Keratinocyte (primary cell): ENCODE results near the gene TEX53. TPM values are rescaled to one million over a fixed set of nuclear protein-coding genes. Genes with fewer than 3 reads are reported as not detected.
A peak's percentile ranks its signal among the peaks of the same experiment; 100 is the strongest.

Experiments
- DNase-seq: peaks from one replicate; pipeline ENCODE4 v3.0.0-alpha.2; 2011; ENCODE audit warnings: low read depth, missing footprints, low spot score
- FAIRE-seq: peaks from 2 replicates; lab custom pipeline; 2011; peaks lifted over from hg19 to GRCh38; lab: Jason Lieb, UNC
- H2AFZ ChIP-seq: 2 replicates; pipeline ENCODE4 v1.6.0; 2012; ENCODE audit warnings: low read length, control low read depth, inconsistent platforms; ENCODE audit not compliant: control insufficient read depth
- H3K27ac ChIP-seq: 2 replicates; pipeline ENCODE4 v1.5.1; 2011; ENCODE audit warnings: low read length; ENCODE audit not compliant: control insufficient read depth, insufficient read depth
- H3K27me3 ChIP-seq: 3 replicates; pipeline ENCODE4 v1.6.0; 2011; ENCODE audit warnings: low read length; ENCODE audit not compliant: control insufficient read depth, insufficient read depth; ENCODE audit errors: extremely low read depth
- H3K36me3 ChIP-seq, 2 experiments: 2 replicates in 1 of 2; 3 replicates in 1 of 2; pipeline ENCODE4 v1.5.1; 2011; ENCODE audit warnings: low read length in 2 of 2, mild to moderate bottlenecking in 1 of 2; ENCODE audit not compliant: control insufficient read depth in 2 of 2, insufficient read depth in 2 of 2; ENCODE audit errors: extremely low read depth in 1 of 2
- H3K4me1 ChIP-seq: 3 replicates; pipeline ENCODE4 v1.5.1; 2011; ENCODE audit warnings: low read length; ENCODE audit not compliant: control insufficient read depth, insufficient read depth; ENCODE audit errors: extremely low read depth
- H3K4me2 ChIP-seq: 3 replicates; pipeline ENCODE4 v1.6.0; 2011; ENCODE audit warnings: low read depth, low read length; ENCODE audit not compliant: control insufficient read depth, insufficient read depth; ENCODE audit errors: extremely low read depth
- H3K4me3 ChIP-seq, 3 experiments: fragments of 200-600 bp in 1 of 3; sonication (generic) in 1 of 3; 2 replicates in 2 of 3; 3 replicates in 1 of 3; pipeline ENCODE4 v1.5.1; 2011 to 2016; ENCODE audit warnings: low read length in 3 of 3, mild to moderate bottlenecking in 3 of 3, control low read depth in 2 of 3, inconsistent platforms in 1 of 3, low read depth in 1 of 3, mixed read lengths in 1 of 3, mixed run types in 1 of 3, moderate library complexity in 1 of 3; ENCODE audit not compliant: control insufficient read depth in 2 of 3, insufficient read depth in 2 of 3; ENCODE audit errors: extremely low read depth in 1 of 3
- H3K79me2 ChIP-seq: 2 replicates; pipeline ENCODE4 v1.6.0; 2012; ENCODE audit warnings: low read length; ENCODE audit not compliant: control insufficient read depth, insufficient read depth
- H3K9ac ChIP-seq: 3 replicates; pipeline ENCODE4 v1.6.0; 2011; ENCODE audit warnings: low read length; ENCODE audit not compliant: control insufficient read depth, insufficient read depth; ENCODE audit errors: extremely low read depth
- H3K9me1 ChIP-seq: 3 replicates; pipeline ENCODE4 v1.6.0; 2011; ENCODE audit warnings: low read length; ENCODE audit not compliant: control insufficient read depth, insufficient read depth; ENCODE audit errors: extremely low read depth
- H3K9me3 ChIP-seq: 2 replicates; pipeline ENCODE4 v1.5.1; 2012; ENCODE audit warnings: low read depth, low read length; ENCODE audit not compliant: control insufficient read depth
- H4K20me1 ChIP-seq: 3 replicates; pipeline ENCODE4 v1.6.0; 2011; ENCODE audit warnings: low read length; ENCODE audit not compliant: control insufficient read depth, insufficient read depth; ENCODE audit errors: extremely low read depth
- CTCF ChIP-seq, 3 experiments: IDR thresholded peaks in 1 of 3; conservative IDR thresholded peaks in 1 of 3; optimal IDR thresholded peaks in 1 of 3; 2 replicates in 2 of 3; 3 replicates in 1 of 3; pipeline versions ENCODE3 to v1.5.1; 2011; ENCODE audit warnings: low read length in 3 of 3, mild to moderate bottlenecking in 3 of 3, moderate library complexity in 2 of 3, control low read depth in 1 of 3, inconsistent platforms in 1 of 3; ENCODE audit not compliant: insufficient read depth in 2 of 3; ENCODE audit errors: extremely low read depth in 1 of 3
- EZH2 ChIP-seq: IDR thresholded peaks from one replicate; pipeline ENCODE4 v1.6.1; 2012; ENCODE audit warnings: inconsistent platforms, mild to moderate bottlenecking, low read length, moderate library complexity
- dilution Hi-C: fragments of 300-500 bp; cut with MboI; formaldehyde crosslinking; loops from one replicate; pipeline ENCODE4 v1.7.0; 2020; ENCODE audit warnings: low sequenced_read_pairs; ENCODE audit not compliant: extremely low pct_ligation_motif_present
- polyA plus RNA-seq, 5 experiments: library from polyadenylated mRNA; depleted of rRNA in 3 of 5; stranded (reverse) in 3 of 5; stranded (forward) in 1 of 5; unstranded in 1 of 5; fragments of >200 nt; gene quantifications; 1 replicate in 1 of 5; 2 replicates in 3 of 5; 3 replicates in 1 of 5; pipeline versions ENCODE4 v1.2.1 to v1.2.3, GENCODE V29; 2011 to 2012; ENCODE audit warnings: missing spikeins in 2 of 5, low read depth in 1 of 5, low replicate concordance in 1 of 5

The TEX53 gene
- polyA plus RNA-seq, 1 donor (not counting 4 experiments of a cell fraction or from before 2014, with no cell fraction given): not detected

GRCh38 chr9:114664181-114664580 is 6.6 kb upstream of the TEX53 start:
- no peak overlapping the region for H2AFZ ChIP-seq
- H3K4me3 ChIP-seq: no peak overlapping the region
- dilution Hi-C loops: no loop called here
- H3K79me2 ChIP-seq: no peaks in the 10 kb centered on the region
- H3K9ac ChIP-seq: no peak overlapping the region
- H3K36me3 ChIP-seq: no peaks in the 10 kb centered on the region
- FAIRE-seq: no peak
- no peaks in the 10 kb centered on the region for H4K20me1 ChIP-seq
- TF ChIP-seq EZH2 (no peak), CTCF (optimal IDR thresholded peaks at IDR 0.05 in 1 of 3, IDR thresholded peaks at IDR 0.05 in 1 of 3, conservative IDR thresholded peaks at IDR 0.05 in 1 of 3; ENCODE audit: extremely low read depth in 1 of 3, insufficient read depth in 2 of 3, low read length in 3 of 3) (no peak)
- no peak overlapping the region for H3K4me2 ChIP-seq
- H3K4me1 ChIP-seq: peaks cover 10% of the 10 kb centered on the region
- no peaks in the 10 kb centered on the region for H3K27me3 ChIP-seq
- no peak for DNase-seq
- H3K27ac ChIP-seq: no peak overlapping the region
- H3K9me3 ChIP-seq: no peaks in the 10 kb centered on the region
- H3K9me1 ChIP-seq: no peaks in the 10 kb centered on the region

GRCh38 chr9:114662081-114662989 is 4.7 kb upstream of the TEX53 start:
- Histone ChIP-seq H3K4me3 (no peak overlapping the region), H3K27ac (no peak overlapping the region), H3K4me1 (peaks cover 10% of the 10 kb centered on the region), H3K9me1 (no peaks in the 10 kb centered on the region), H3K9ac (no peak overlapping the region), H4K20me1 (no peaks in the 10 kb centered on the region), H3K36me3 (no peaks in the 10 kb centered on the region), H3K9me3 (no peaks in the 10 kb centered on the region), H3K27me3 (no peaks in the 10 kb centered on the region), H3K79me2 (no peaks in the 10 kb centered on the region), H3K4me2 (no peak overlapping the region), H2AFZ (no peak overlapping the region)
- peak; percentile 78 to 90 (median 82) for TF ChIP-seq CTCF (optimal IDR thresholded peaks at IDR 0.05 in 1 of 3, IDR thresholded peaks at IDR 0.05 in 1 of 3, conservative IDR thresholded peaks at IDR 0.05 in 1 of 3; ENCODE audit: extremely low read depth in 1 of 3, insufficient read depth in 2 of 3, low read length in 3 of 3)
- TF ChIP-seq EZH2: no peak
- dilution Hi-C loops: no loop called here
- FAIRE-seq: peak; percentile 48
- no peak for DNase-seq
